Gastrocnemius medialis (tissue), 4 donors: Measurements from ENCODE around the gene FRMD5. TPM values are rescaled to one million over a fixed set of nuclear protein-coding genes. Genes with fewer than 3 reads are reported as not detected.
"Not testable (repeated sequence)": the region's sequence is repeated elsewhere in the genome, so short reads cannot be mapped to it uniquely, and the experiment has no call there.

Experiments
- ATAC-seq, 2 donors: fragments of 150-250 bp; one replicate each; pipeline ENCODE4 v1.9.1; 2016
- DNase-seq, 2 donors: peaks; one replicate each; pipeline ENCODE4 v3.0.0-alpha.2; 2019
- H3K27ac ChIP-seq, 4 donors: fragments of 200-600 bp; sonication (generic); 1 replicate in 1 of 4; 2 replicates in 3 of 4; pipeline ENCODE4 v1.5.1; 2016 to 2018; ENCODE audit warnings: mild to moderate bottlenecking in 2 of 4, moderate library complexity in 1 of 4
- H3K27me3 ChIP-seq, 3 donors: fragments of 200-600 bp; sonication (generic) in 2 of 3; 1 replicate in 1 of 3; 2 replicates in 2 of 3; pipeline versions ENCODE4 v1.5.1 to v1.6.0; 2016 to 2019; ENCODE audit warnings: mild to moderate bottlenecking in 1 of 3, moderate library complexity in 1 of 3
- H3K36me3 ChIP-seq, 2 donors: fragments of 200-600 bp; sonication (generic) in 1 of 2; one replicate each; pipeline ENCODE4 v1.5.1; 2017 to 2018
- H3K4me1 ChIP-seq, 2 donors: fragments of 200-600 bp; sonication (generic) in 1 of 2; one replicate each; pipeline ENCODE4 v1.5.1; 2016 to 2017; ENCODE audit warnings: mild to moderate bottlenecking in 2 of 2
- H3K4me3 ChIP-seq, 4 donors: fragments of 200-600 bp; sonication (generic) in 3 of 4; 1 replicate in 1 of 4; 2 replicates in 3 of 4; pipeline ENCODE4 v1.5.1; 2016 to 2019; ENCODE audit warnings: mild to moderate bottlenecking in 2 of 4
- H3K9me3 ChIP-seq, 3 donors: fragments of 200-600 bp; sonication (generic) in 2 of 3; 1 replicate in 1 of 3; 2 replicates in 2 of 3; pipeline ENCODE4 v1.5.1; 2016 to 2019
- POLR2A ChIP-seq, 2 donors: fragments of 450-650 bp; IDR thresholded peaks; one replicate each; pipeline ENCODE4 v1.6.1; 2017; ENCODE audit warnings: antibody characterized with exemption in 2 of 2, mild to moderate bottlenecking in 2 of 2, moderate library complexity in 2 of 2
- in situ Hi-C, 4 donors: fragments of 200-750 bp; cut with MboI; loops; one replicate each; pipeline versions ENCODE4 v1.15.0 to v1.8.0; 2017; ENCODE audit warnings: low sequenced_read_pairs in 4 of 4
- intact Hi-C: fragments of 100-400 bp; cut with DNase I; formaldehyde crosslinking; loops from one replicate; pipeline ENCODE4 v1.15.1; 2023; ENCODE audit warnings: low total_unique reads
- total RNA-seq, 4 donors: library from RNA; depleted of rRNA; stranded (reverse); fragments of >200 nt; gene quantifications; one replicate each; pipeline versions ENCODE4 v1.1.0 to v1.2.3, GENCODE V29; 2016
- TF ChIP-seq, protein P1 (sequence below), 5 experiments: fragments of 450-650 bp in 3 of 5; fragments of 200-600 bp in 2 of 5; sonication (generic) in 2 of 5; IDR thresholded peaks in 4 of 5; conservative IDR thresholded peaks in 1 of 5; 1 replicate in 4 of 5; 2 replicates in 1 of 5; pipeline ENCODE4 v1.5.1; 2016 to 2019; ENCODE audit warnings: antibody characterized with exemption in 5 of 5, mild to moderate bottlenecking in 3 of 5, moderate library complexity in 3 of 5

FRMD5 gene
- total RNA-seq, 4 donors from 2014 or later, result 0.04 TPM; not detected in 3

DNA sequence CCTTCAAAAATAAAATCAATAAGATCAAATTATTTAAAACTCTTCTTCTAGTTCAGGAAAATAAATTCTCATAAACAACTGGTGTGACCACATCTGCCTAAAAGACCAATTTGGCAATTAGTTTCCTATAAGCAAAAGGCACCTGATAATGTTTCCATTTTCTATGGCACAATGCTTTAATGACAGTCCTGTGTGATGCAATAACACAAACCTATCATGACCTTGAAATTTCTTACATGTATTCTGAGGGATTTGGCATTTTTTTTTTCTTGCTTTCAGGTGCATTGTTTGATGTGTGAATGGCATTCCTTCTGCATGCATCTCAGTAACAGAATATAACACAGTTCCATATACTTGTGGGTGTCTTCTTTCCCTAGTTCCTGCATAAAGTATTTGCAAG lies 32.5 kb upstream of the FRMD5 start:
- no peak for TF ChIP-seq POLR2A (IDR thresholded peaks at IDR 0.05)
- TF ChIP-seq, protein P1, sequence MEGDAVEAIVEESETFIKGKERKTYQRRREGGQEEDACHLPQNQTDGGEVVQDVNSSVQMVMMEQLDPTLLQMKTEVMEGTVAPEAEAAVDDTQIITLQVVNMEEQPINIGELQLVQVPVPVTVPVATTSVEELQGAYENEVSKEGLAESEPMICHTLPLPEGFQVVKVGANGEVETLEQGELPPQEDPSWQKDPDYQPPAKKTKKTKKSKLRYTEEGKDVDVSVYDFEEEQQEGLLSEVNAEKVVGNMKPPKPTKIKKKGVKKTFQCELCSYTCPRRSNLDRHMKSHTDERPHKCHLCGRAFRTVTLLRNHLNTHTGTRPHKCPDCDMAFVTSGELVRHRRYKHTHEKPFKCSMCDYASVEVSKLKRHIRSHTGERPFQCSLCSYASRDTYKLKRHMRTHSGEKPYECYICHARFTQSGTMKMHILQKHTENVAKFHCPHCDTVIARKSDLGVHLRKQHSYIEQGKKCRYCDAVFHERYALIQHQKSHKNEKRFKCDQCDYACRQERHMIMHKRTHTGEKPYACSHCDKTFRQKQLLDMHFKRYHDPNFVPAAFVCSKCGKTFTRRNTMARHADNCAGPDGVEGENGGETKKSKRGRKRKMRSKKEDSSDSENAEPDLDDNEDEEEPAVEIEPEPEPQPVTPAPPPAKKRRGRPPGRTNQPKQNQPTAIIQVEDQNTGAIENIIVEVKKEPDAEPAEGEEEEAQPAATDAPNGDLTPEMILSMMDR (IDR thresholded peaks at IDR 0.05 in 4 of 5, conservative IDR thresholded peaks at IDR 0.05 in 1 of 5), result no peak
- in situ Hi-C loops, result no loop called here

GRCh38 chr15:44227001-44227400 lies 31.9 kb upstream of the FRMD5 start:
- ATAC-seq, in situ Hi-C loops, H3K27ac ChIP-seq, H3K9me3 ChIP-seq, H3K4me3 ChIP-seq, H3K36me3 ChIP-seq, H3K4me1 ChIP-seq, H3K27me3 ChIP-seq, DNase-seq, intact Hi-C loops: not testable (repeated sequence)

More for the DNA sequence above, 32.5 kb upstream of the FRMD5 start:
- Histone ChIP-seq H3K36me3 (no peaks in the 10 kb centered on the region), H3K4me3 (no peak overlapping the region), H3K9me3 (no peaks in the 10 kb centered on the region), H3K27me3 (no peaks in the 10 kb centered on the region), H3K4me1 (no peaks in the 10 kb centered on the region), H3K27ac (no peak overlapping the region)
- DNase-seq, result no peak
- intact Hi-C loops, result no loop called here
- ATAC-seq, result no peak

DNA sequence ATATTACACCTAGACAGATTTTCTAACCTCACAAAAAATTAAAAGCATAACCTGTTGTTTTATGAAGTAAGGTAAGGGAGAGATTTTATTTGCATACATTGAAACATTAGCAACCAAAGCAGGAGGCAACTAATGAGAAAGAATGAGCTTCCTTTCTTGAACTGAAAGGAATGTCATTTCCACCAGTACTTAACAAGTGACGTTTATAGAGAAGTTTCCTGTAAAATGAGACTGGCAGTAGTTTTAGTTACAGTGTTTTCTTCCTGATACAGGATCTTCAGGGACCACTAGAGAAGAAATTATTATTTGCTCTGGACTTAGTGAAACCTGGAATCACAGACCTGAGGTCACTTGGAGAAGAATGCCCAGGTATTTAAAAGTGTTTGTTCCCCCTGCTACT lies 27.4 kb upstream of the FRMD5 start:
- H3K27ac ChIP-seq, result no peak overlapping the region
- DNase-seq (no peak), ATAC-seq (no peak)
- H3K4me1 ChIP-seq, result no peaks in the 10 kb centered on the region
- TF ChIP-seq, protein P1 (IDR thresholded peaks at IDR 0.05 in 4 of 5, conservative IDR thresholded peaks at IDR 0.05 in 1 of 5), result no peak
- TF ChIP-seq POLR2A (IDR thresholded peaks at IDR 0.05), result no peak
- H3K4me3 ChIP-seq, result no peak overlapping the region
- H3K36me3 ChIP-seq, result no peaks in the 10 kb centered on the region
- intact Hi-C loops, result no loop called here
- H3K9me3 ChIP-seq, result no peaks in the 10 kb centered on the region
- in situ Hi-C loops, result loop anchor here in 1 of 4 donors (25.0 kb wide), 1 partner anchor 335 kb away; no protein-coding TSS in a partner anchor
- H3K27me3 ChIP-seq, result peaks cover 0 to 3% (median 0%) of the 10 kb centered on the region in 3 donors

DNA sequence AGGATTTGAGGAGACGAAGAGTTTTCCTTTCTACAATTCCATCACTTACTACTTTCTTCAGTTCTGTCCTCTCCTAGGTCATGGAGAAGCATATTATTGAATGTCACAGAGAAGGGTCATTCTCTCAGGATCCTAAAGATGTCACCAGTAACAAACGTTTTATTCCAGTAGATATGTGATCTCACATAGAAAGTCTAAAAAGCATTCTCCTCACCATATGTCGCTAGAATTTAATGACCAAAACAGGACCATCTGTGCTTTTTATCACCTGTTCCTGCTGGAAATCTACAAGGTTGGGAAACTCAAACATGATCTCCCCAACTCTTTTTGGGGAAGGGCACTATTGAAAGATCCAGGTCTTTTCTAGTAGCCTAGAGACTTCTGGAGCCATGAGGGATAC lies 24.0 kb upstream of the FRMD5 start:
- in situ Hi-C loops, result loop anchor here in 1 of 4 donors (25.0 kb wide), 1 partner anchor 332 kb away; no protein-coding TSS in a partner anchor
- TF ChIP-seq POLR2A (IDR thresholded peaks at IDR 0.05), result no peak
- no peak overlapping the region for H3K4me3 ChIP-seq

GRCh38 chr15:44216958-44217357 lies 21.9 kb upstream of the FRMD5 start:
- peaks cover 0 to 3% (median 0%) of the 10 kb centered on the region in 3 donors for H3K27me3 ChIP-seq
- no peaks in the 10 kb centered on the region for H3K36me3 ChIP-seq
- no peak overlapping the region for H3K27ac ChIP-seq
- in situ Hi-C loops, result loop anchor here in 1 of 4 donors (25.0 kb wide), 1 partner anchor 330 kb away; no protein-coding TSS in a partner anchor
- ATAC-seq, result no peak
- no peaks in the 10 kb centered on the region for H3K9me3 ChIP-seq
- H3K4me3 ChIP-seq, result no peak overlapping the region
- intact Hi-C loops, result no loop called here
- DNase-seq, result no peak
- H3K4me1 ChIP-seq, result no peaks in the 10 kb centered on the region
- TF ChIP-seq, protein P1 (IDR thresholded peaks at IDR 0.05 in 4 of 5, conservative IDR thresholded peaks at IDR 0.05 in 1 of 5), result no peak
- TF ChIP-seq POLR2A (IDR thresholded peaks at IDR 0.05), result no peak

More for the DNA sequence above, 24.0 kb upstream of the FRMD5 start:
- DNase-seq (no peak), ATAC-seq (no peak)
- H3K4me1 ChIP-seq, result no peaks in the 10 kb centered on the region
- H3K27me3 ChIP-seq, result peaks cover 0 to 3% (median 0%) of the 10 kb centered on the region in 3 donors
- H3K27ac ChIP-seq, result no peak overlapping the region
- H3K36me3 ChIP-seq, result no peaks in the 10 kb centered on the region
- H3K9me3 ChIP-seq, result no peaks in the 10 kb centered on the region
- intact Hi-C loops, result no loop called here

GRCh38 chr15:44215594-44215993 lies 20.5 kb upstream of the FRMD5 start:
- Histone ChIP-seq H3K27me3 (peaks cover 0 to 9% (median 0%) of the 10 kb centered on the region in 3 donors), H3K36me3 (no peaks in the 10 kb centered on the region), H3K9me3 (no peaks in the 10 kb centered on the region), H3K27ac (no peak overlapping the region), H3K4me3 (no peak overlapping the region), H3K4me1 (no peaks in the 10 kb centered on the region)
- DNase-seq (no peak), ATAC-seq (no peak)
- in situ Hi-C loops, result loop anchor here in 1 of 4 donors (25.0 kb wide), 1 partner anchor 328 kb away; no protein-coding TSS in a partner anchor
- intact Hi-C loops, result no loop called here
- no peak for TF ChIP-seq POLR2A (IDR thresholded peaks at IDR 0.05)
- TF ChIP-seq, protein P1 (IDR thresholded peaks at IDR 0.05 in 4 of 5, conservative IDR thresholded peaks at IDR 0.05 in 1 of 5), result no peak
